ENCODE measurements around the gene OGN.

OGN gene

DNA sequence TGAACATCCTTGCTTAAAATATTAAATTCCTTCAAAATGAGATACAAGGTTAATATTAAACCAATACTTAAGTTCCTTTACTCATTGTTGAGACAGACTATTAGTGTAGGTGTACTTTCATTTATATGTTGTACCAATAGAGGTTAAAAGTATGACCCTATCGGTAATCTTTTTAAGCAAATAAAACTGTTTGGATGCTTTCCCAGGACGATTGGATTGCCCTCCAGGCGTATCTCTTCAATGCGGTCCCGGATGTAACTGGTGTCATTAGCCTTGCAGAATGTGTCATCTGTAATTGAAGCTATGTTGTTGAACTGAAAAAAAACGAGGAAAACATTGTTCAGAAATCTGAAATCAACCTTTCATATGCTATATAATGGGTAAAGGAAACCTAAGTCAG is 18.9 kb downstream of the OGN start:
- H3K27me3 Mint-ChIP-seq: no peaks in the 10 kb centered on the region
- DNase-seq: no peak

DNA sequence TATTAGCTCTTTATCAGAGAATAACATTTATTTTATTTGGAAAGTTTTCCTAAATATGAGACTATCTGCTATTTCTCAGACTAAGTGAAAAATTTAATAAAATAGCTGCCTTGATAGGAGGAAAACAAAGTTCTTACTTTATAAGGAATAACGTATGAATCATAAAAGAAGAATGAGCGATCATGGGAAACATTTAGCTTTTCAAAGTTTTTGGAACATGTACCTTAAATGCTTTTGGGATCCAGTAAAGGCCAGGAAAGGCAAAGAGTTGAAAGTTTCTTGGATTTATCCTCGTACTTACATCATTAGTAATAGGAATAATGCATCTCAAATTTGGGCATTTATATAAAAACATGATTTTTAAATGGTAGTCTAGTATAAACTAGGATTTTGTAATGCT is 19.4 kb downstream of the OGN start:
- peaks cover 15% of the 10 kb centered on the region for H3K4me1 Mint-ChIP-seq (ENCODE audit: low read depth)
- no peaks in the 10 kb centered on the region for H3K9me3 Mint-ChIP-seq
- DNase-seq: no peak
- no peak overlapping the region for H3K4me3 Mint-ChIP-seq
- no peaks in the 10 kb centered on the region for H3K27me3 Mint-ChIP-seq
- no peak overlapping the region for H3K27ac Mint-ChIP-seq
- H3K36me3 Mint-ChIP-seq (ENCODE audit: low read depth): peaks cover 19% of the 10 kb centered on the region

More for the DNA sequence above, 18.9 kb downstream of the OGN start:
- H3K36me3 Mint-ChIP-seq (ENCODE audit: low read depth): peaks cover 14% of the 10 kb centered on the region
- no peak overlapping the region for H3K4me3 Mint-ChIP-seq
- peaks cover 15% of the 10 kb centered on the region for H3K4me1 Mint-ChIP-seq (ENCODE audit: low read depth)
- H3K9me3 Mint-ChIP-seq: no peaks in the 10 kb centered on the region
- H3K27ac Mint-ChIP-seq: no peak overlapping the region

DNA sequence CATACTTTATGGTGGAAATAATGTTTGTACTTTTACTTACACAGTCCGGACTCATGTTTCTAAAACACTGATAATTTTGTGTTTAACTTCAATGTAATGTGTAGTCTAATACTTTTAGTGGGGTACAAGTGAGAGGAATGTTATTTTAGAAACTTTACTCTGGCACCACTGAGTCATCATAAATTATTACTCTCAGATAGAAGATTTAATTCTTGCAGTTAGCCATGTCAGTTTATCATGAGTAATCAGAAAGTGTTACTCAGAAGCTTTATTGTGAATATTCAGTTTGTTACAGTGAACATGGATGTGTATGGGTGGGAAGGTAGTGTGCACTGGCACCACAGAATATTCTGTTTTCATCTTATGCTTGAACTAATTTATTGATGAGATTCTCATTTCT is 20.0 kb downstream of the OGN start:
- DNase-seq: no peak
- H3K27ac Mint-ChIP-seq: no peak overlapping the region
- H3K36me3 Mint-ChIP-seq (ENCODE audit: low read depth): peaks cover 25% of the 10 kb centered on the region
- no peak overlapping the region for H3K4me3 Mint-ChIP-seq
- H3K9me3 Mint-ChIP-seq: no peaks in the 10 kb centered on the region
- no peaks in the 10 kb centered on the region for H3K27me3 Mint-ChIP-seq
- peaks cover 19% of the 10 kb centered on the region for H3K4me1 Mint-ChIP-seq (ENCODE audit: low read depth)

DNA sequence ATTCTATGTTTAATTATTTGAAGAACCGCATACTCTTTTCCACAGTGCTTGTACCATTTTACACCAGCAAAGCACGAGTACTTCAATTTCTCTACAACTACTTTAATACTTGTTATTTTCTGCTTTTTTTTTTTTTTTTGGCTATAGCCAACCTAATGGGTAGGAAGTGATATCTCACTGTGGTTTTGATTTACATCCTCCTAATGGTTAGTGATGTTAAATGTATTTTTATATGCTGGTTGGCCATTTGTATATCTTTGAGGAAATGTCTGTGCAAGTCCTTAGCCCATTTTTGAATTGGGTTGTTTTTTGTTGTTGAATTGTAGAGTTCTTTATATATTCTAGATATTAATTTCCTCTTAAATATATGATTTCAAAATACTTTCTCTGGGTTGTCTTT is 22.6 kb downstream of the OGN start:
- Mint-ChIP-seq H3K4me3 (no peak overlapping the region), H3K27ac (no peak overlapping the region), H3K4me1 (ENCODE audit: low read depth) (peaks cover 34% of the 10 kb centered on the region), H3K9me3 (no peaks in the 10 kb centered on the region), H3K36me3 (ENCODE audit: low read depth) (peaks cover 27% of the 10 kb centered on the region), H3K27me3 (no peaks in the 10 kb centered on the region)
- DNase-seq: no peak

DNA sequence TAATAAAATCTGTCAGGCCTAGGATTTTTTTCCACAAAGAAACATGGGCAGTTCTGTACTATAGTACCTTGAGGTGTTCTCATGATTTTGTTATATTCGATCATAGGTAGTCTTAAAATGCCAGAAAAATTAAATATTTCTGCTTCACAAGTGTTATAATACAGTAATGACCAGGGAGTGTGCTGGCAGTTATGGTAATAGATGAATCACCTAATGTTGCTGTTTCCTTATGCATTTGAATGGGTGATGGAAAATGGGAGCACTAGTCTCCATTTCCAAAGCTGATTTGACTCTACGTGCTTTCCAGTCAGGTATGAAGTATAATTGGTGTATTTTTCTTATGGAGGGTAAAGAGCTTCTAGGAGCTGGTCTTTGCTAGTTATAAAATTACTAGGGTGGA is 23.8 kb downstream of the OGN start:
- no peak overlapping the region for H3K4me3 Mint-ChIP-seq
- no peaks in the 10 kb centered on the region for H3K27me3 Mint-ChIP-seq
- peaks cover 28% of the 10 kb centered on the region for H3K4me1 Mint-ChIP-seq (ENCODE audit: low read depth)
- H3K27ac Mint-ChIP-seq: no peak overlapping the region
- DNase-seq: no peak
- H3K9me3 Mint-ChIP-seq: peaks cover 5% of the 10 kb centered on the region
- peaks cover 36% of the 10 kb centered on the region for H3K36me3 Mint-ChIP-seq (ENCODE audit: low read depth)

DNA sequence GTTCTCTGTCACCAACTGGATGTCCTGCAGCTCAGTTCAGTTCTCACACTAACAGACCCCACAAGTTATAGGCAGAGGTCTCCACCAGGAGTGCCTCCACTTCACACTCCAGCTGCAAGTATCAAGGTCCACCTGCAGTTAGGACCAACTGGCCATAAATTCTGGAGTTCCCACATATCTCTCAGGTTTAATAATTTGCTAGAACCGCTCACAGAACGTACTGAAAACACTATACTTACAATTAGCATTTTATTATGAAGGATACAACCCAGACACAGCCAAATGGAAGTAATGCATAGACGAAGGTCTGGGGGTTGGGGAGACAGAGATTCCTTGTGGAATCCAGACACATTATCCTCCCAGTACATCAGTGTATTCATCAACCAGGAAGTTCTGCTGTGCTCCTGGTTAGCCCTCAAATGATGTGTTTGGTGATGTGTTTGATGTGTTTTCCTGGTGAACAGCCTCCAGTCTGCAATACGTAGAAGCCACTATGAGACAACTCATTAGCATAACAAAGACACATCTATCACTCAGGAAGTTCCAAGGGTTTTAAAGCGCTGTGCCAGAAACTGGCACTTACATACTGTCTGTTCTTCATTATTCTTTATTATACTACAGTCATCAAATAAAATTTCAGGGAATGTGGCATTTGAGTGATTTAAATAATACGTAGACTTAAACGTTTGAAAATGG is 25.4 kb downstream of the OGN start:
- peaks cover 48% of the 10 kb centered on the region for H3K36me3 Mint-ChIP-seq (ENCODE audit: low read depth)
- H3K27me3 Mint-ChIP-seq: no peaks in the 10 kb centered on the region
- peaks cover 22% of the 10 kb centered on the region for H3K4me1 Mint-ChIP-seq (ENCODE audit: low read depth)
- no peak overlapping the region for H3K27ac Mint-ChIP-seq
- no peak for DNase-seq
- no peak overlapping the region for H3K4me3 Mint-ChIP-seq
- peaks cover 15% of the 10 kb centered on the region for H3K9me3 Mint-ChIP-seq

DNA sequence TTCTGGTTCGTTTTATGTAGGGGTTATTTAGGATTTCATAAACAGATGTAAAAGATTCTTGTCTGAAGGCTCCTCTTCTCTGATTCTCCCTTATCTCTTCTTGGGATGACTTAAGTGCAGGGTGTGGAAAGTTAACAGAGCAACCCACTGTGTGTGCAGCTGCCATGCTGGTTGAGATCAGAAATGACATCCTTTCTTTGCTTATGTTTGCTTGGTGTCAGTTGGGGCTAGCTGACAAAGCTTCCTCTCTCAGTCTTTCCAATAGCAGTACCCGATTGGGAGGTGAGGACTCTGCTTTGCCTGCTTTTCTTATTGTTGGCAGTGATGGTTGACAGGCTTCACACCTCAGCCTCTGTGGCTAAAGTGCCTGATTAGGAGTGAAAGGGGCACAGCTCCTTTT is 26.5 kb downstream of the OGN start:
- no peak overlapping the region for H3K27ac Mint-ChIP-seq
- H3K27me3 Mint-ChIP-seq: no peaks in the 10 kb centered on the region
- H3K9me3 Mint-ChIP-seq: peaks cover 22% of the 10 kb centered on the region
- no peak for DNase-seq
- H3K36me3 Mint-ChIP-seq (ENCODE audit: low read depth): peaks cover 53% of the 10 kb centered on the region
- no peak overlapping the region for H3K4me3 Mint-ChIP-seq
- H3K4me1 Mint-ChIP-seq (ENCODE audit: low read depth): peaks cover 22% of the 10 kb centered on the region

DNA sequence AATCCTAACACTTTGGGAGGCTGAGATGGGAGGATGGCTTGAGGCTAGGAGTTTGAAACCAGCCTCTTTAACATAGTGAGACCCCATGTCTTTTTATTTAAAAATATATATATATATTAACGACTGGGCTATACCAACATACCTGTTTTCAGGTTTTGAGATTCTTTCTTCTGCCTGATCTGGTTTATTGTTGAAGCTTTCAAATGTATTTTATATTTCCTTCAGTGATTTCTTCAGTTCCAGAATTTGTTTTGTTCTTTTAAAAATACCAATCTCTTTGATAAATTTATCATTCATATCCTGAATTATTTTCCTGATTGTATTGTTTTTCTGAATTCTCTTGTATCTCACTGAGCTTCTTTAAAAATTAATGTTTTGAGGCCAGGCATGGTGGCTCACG is 31.2 kb downstream of the OGN start:
- H3K36me3 Mint-ChIP-seq (ENCODE audit: low read depth): peaks cover 45% of the 10 kb centered on the region
- no peak for DNase-seq
- H3K4me3 Mint-ChIP-seq: no peak overlapping the region
- H3K27me3 Mint-ChIP-seq: no peaks in the 10 kb centered on the region
- peaks cover 4% of the 10 kb centered on the region for H3K4me1 Mint-ChIP-seq (ENCODE audit: low read depth)
- peaks cover 33% of the 10 kb centered on the region for H3K9me3 Mint-ChIP-seq
- no peak overlapping the region for H3K27ac Mint-ChIP-seq

DNA sequence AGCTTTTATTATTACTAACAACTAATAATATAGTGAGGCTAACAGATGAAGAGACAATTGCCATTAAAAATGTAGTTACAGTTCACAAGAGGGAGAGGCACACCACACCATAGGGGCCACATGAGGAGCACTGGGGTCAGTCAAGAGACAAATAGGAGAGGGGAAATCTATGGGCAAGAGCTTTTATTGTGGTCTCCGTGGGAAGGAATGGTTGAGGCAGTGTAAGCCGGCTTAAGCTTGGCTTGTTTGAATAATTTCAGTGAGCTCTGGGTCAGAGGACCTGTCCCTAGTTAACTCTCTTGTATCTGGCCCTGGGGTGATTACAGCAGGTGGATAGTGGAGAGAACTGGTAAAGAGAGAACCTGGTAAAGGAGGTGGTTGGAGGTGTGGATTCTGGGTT is 35.3 kb downstream of the OGN start:
- H3K27ac Mint-ChIP-seq: no peak overlapping the region

DNA sequence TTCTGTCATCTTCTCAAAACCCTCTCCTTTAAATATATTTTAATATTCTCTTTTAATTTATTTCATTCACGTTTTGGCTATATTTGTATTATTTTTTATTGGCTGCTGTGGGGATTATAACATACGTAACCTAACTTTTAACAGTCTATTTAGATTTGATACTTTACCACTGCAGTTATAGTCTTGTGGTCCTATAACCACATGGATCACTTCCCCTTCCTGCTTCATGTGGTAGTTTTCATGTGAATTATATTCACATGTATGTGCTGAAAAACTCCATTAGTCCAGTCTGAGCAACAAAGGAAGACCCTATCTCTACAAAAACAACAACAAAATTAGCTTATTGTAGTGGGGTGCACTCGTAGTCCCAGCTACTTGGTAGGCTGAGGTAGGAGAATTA is 44.3 kb downstream of the OGN start:
- H3K27ac Mint-ChIP-seq: no peak overlapping the region
- no peak for DNase-seq
- H3K4me1 Mint-ChIP-seq (ENCODE audit: low read depth): no peaks in the 10 kb centered on the region
- H3K36me3 Mint-ChIP-seq (ENCODE audit: low read depth): peaks cover 50% of the 10 kb centered on the region
- H3K27me3 Mint-ChIP-seq: no peaks in the 10 kb centered on the region
- H3K9me3 Mint-ChIP-seq: peaks cover 14% of the 10 kb centered on the region
- no peak overlapping the region for H3K4me3 Mint-ChIP-seq

More for the DNA sequence above, 35.3 kb downstream of the OGN start:
- Mint-ChIP-seq H3K4me1 (ENCODE audit: low read depth) (no peaks in the 10 kb centered on the region), H3K27me3 (no peaks in the 10 kb centered on the region), H3K4me3 (no peak overlapping the region), H3K9me3 (peaks cover 19% of the 10 kb centered on the region), H3K36me3 (ENCODE audit: low read depth) (peaks cover 51% of the 10 kb centered on the region)
- no peak for DNase-seq

DNA sequence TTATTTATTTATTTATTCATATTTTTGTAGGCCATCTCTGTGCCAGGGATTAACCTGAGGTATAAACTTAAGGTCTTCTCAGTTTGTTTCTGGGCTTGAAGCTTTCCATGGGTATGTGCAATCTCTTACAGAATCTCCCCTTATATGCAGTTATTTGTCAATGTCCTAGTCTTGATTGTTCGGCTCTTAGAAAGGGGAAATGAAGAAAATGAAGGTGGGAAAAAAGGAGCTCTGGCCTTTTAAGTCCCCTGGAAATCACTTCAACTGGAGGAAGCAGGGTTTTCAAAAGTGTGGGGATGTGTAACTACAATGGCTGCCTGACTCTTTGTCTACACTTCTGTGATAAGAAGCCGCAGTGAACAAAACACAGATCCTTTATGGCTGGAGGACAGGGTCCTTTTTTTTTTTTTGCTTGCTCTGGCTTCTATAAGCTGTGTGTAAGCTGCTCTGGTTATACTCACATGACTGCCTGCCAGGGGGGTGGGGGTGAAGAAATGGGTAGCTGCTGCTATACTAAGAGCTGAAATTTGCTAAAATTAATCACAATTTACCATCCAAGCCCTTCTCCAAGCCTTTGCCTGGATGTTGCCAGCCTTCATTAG is 44.9 kb downstream of the OGN start:
- Mint-ChIP-seq H3K27me3 (no peaks in the 10 kb centered on the region), H3K4me3 (no peak overlapping the region), H3K36me3 (ENCODE audit: low read depth) (peaks cover 49% of the 10 kb centered on the region), H3K27ac (no peak overlapping the region), H3K9me3 (peaks cover 18% of the 10 kb centered on the region), H3K4me1 (ENCODE audit: low read depth) (no peaks in the 10 kb centered on the region)
- DNase-seq: no peak

DNA sequence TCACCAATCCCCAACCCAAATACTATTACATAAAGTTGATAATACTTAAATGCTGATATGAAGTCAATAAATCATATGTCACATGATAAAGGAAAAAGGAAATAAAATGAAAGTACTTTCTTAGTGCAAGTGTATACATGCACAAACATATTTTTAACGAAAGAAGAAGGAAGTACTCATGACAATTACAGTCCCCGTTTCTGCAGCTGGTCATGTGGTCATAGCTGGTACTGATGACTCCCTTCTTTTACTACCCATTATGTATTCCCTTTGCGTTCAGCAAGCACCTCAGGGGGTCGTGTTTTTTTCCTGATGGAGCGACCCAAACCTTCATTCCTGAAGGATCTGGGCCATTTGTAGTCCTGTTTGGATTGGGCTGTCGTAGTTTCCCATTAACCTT is 51.3 kb downstream of the OGN start:
- peaks cover 4% of the 10 kb centered on the region for H3K4me1 Mint-ChIP-seq (ENCODE audit: low read depth)
- H3K9me3 Mint-ChIP-seq: peaks cover 15% of the 10 kb centered on the region
- DNase-seq: no peak
- no peak overlapping the region for H3K27ac Mint-ChIP-seq
- no peak overlapping the region for H3K4me3 Mint-ChIP-seq
- H3K36me3 Mint-ChIP-seq (ENCODE audit: low read depth): peaks cover 80% of the 10 kb centered on the region
- no peaks in the 10 kb centered on the region for H3K27me3 Mint-ChIP-seq

DNA sequence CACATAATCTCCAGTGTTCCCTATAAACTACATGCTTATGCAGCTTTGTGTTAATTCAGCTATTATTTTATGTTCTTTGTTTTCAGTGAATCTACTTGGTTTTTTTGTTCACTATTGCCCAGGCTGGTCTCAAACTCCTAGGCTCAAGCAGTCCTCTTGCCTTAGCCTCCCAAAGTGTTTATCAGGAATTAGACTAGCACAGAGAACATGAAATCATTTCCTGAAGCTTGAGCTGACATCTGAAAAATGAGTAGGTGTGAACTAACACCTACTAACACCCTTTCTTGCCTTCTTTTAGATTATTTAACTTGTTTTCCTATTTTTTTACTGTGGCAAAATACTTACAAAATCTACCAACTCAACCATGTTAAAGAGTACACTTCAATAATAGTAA is 53.6 kb downstream of the OGN start:
- peaks cover 4% of the 10 kb centered on the region for H3K4me1 Mint-ChIP-seq (ENCODE audit: low read depth)
- no peak overlapping the region for H3K27ac Mint-ChIP-seq
- no peak overlapping the region for H3K4me3 Mint-ChIP-seq
- peaks cover 5% of the 10 kb centered on the region for H3K9me3 Mint-ChIP-seq
- no peaks in the 10 kb centered on the region for H3K27me3 Mint-ChIP-seq
- H3K36me3 Mint-ChIP-seq (ENCODE audit: low read depth): peaks cover 78% of the 10 kb centered on the region
- DNase-seq: no peak

DNA sequence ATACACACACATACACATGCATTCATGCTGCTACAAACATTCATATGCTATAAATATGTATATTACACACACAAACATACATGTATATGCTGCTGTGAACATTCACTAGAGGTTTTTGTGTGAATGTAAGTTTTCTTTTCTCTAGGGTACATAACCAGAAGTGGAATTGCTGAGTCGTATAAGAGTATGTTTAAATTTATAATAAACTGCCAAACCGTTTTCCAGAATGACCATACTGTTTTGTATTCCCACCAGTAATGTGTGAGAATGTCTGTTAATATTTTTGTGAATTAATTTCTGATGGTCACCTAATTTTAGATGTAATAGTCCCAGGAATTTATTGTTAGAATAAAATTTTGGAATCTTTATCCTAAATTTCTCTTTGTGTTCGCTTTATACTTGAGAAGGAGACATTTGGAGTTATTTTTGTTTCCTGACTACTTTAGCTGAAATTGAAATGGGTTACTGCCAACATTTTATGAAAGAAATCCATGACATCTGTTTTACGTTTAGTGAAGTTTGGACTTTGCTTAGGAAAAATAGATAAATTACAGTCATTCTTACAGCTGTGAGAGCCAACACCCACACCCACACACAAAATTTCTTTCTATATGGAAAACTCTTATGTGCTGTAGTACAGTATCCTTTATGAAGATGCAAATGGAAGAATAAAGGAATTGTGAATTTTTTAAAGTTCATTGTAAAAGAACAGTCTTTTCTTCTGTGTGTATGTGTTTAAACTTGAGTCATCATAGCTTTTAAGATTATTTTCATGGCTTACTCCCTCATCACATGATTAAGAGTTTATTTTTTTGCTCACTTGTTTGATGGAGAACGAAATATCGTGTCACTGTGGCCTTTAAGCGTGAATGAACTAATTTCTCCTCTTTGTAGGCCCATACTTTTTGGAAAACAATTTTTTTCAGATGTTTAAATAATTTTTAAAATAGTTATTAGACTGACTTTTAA is 54.3 kb downstream of the OGN start:
- H3K27me3 Mint-ChIP-seq: no peaks in the 10 kb centered on the region
- peaks cover 4% of the 10 kb centered on the region for H3K4me1 Mint-ChIP-seq (ENCODE audit: low read depth)
- peaks cover 76% of the 10 kb centered on the region for H3K36me3 Mint-ChIP-seq (ENCODE audit: low read depth)
- H3K4me3 Mint-ChIP-seq: no peak overlapping the region
- no peak for DNase-seq
- H3K9me3 Mint-ChIP-seq: peaks cover 5% of the 10 kb centered on the region
- no peak overlapping the region for H3K27ac Mint-ChIP-seq

DNA sequence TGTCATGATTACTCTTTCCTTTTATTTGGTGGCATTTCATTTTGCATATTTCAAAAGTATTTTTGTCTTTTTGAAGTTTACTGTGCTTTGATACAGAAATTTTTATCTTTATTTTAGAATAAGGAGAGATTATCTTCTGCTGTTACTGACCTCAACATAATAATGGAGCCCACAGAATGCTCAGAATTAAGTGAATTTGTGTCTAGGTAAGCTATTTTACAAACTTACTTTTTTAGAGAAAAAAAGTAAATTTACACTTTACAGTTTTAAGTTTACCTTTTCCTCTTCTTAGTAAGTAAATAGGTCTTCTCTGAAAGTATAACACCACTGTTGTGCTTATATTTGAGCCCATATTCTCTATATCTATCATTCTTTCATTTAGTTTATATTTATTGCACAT is 58.8 kb downstream of the OGN start:
- Mint-ChIP-seq H3K27ac (no peak overlapping the region), H3K4me3 (no peak overlapping the region), H3K4me1 (ENCODE audit: low read depth) (peaks cover under 1% of the 10 kb centered on the region), H3K36me3 (ENCODE audit: low read depth) (peaks cover 65% of the 10 kb centered on the region), H3K9me3 (peaks cover 6% of the 10 kb centered on the region), H3K27me3 (no peaks in the 10 kb centered on the region)
- DNase-seq: no peak
